Kidney epithelial cell (primary cell): ENCODE measurements around the gene DTYMK. TPM values are rescaled to one million over a fixed set of nuclear protein-coding genes. Genes with fewer than 3 reads are reported as not detected.

ENCODE experiments used
- DNase-seq: peaks from one replicate; pipeline ENCODE4 v3.0.0-alpha.2; 2010; ENCODE audit warnings: low read depth
- H3K27me3 ChIP-seq: 2 replicates; pipeline ENCODE4 v1.6.0; 2011; ENCODE audit warnings: low read length; ENCODE audit not compliant: control insufficient read depth, insufficient read depth
- H3K36me3 ChIP-seq: 2 replicates; pipeline ENCODE4 v1.5.1; 2011; ENCODE audit warnings: low read length; ENCODE audit not compliant: control insufficient read depth, insufficient read depth
- H3K4me3 ChIP-seq: 2 replicates; pipeline ENCODE4 v1.5.1; 2011; ENCODE audit warnings: low read depth, mild to moderate bottlenecking, control low read depth, low read length
- CTCF ChIP-seq: IDR thresholded peaks from 2 replicates; pipeline ENCODE4 v1.5.1; 2011; ENCODE audit warnings: mild to moderate bottlenecking, moderate library complexity, low read length, control low read depth, inconsistent platforms; ENCODE audit not compliant: insufficient read depth, poor library complexity, severe bottlenecking
- total RNA-seq: library from RNA; depleted of rRNA; stranded (reverse); fragments of >200 nt; gene quantifications from 2 replicates; pipeline ENCODE4 v1.2.3, GENCODE V29; 2015

The DTYMK gene
- total RNA-seq, 1 donor from 2014 or later, result 35.6 TPM

GRCh38 chr2:241648453-241648852, 38.2 kb downstream of the DTYMK start:
- TF ChIP-seq CTCF, result no peak

GRCh38 chr2:241645915-241646645, 40.5 kb downstream of the DTYMK start:
- DNase-seq, result no peak
- Histone ChIP-seq H3K27me3 (no peaks in the 10 kb centered on the region), H3K4me3 (no peak overlapping the region), H3K36me3 (no peaks in the 10 kb centered on the region)
- TF ChIP-seq CTCF, result no peak

More at GRCh38 chr2:241648453-241648852, 38.2 kb downstream of the DTYMK start:
- H3K4me3 ChIP-seq, result no peak overlapping the region
- H3K36me3 ChIP-seq, result no peaks in the 10 kb centered on the region
- no peak for DNase-seq
- H3K27me3 ChIP-seq, result no peaks in the 10 kb centered on the region

GRCh38 chr2:241645056-241645914, 41.3 kb downstream of the DTYMK start:
- TF ChIP-seq CTCF, result no peak
- no peak overlapping the region for H3K4me3 ChIP-seq
- no peaks in the 10 kb centered on the region for H3K36me3 ChIP-seq
- no peak for DNase-seq
- no peaks in the 10 kb centered on the region for H3K27me3 ChIP-seq

- H3K4me3 ChIP-seq, result no peak overlapping the region
- no peak for DNase-seq
- no peaks in the 10 kb centered on the region for H3K27me3 ChIP-seq
- no peak for TF ChIP-seq CTCF
- peaks cover 1% of the 10 kb centered on the region for H3K36me3 ChIP-seq
Observed at GRCh38 chr2:241641631-241642030, 45.0 kb downstream of the DTYMK start.

- no peak for DNase-seq
- Histone ChIP-seq H3K27me3 (no peaks in the 10 kb centered on the region), H3K4me3 (no peak overlapping the region), H3K36me3 (peaks cover 1% of the 10 kb centered on the region)
- no peak for TF ChIP-seq CTCF
Observed at GRCh38 chr2:241640165-241640795, 46.3 kb downstream of the DTYMK start.
